Neutrophil (primary cell): ENCODE measurements around the gene SMOC2.

Source experiments
- H3K27ac ChIP-seq: fragments of 200-600 bp; sonication (generic); 2 replicates; pipeline ENCODE4 v1.5.1; 2016; ENCODE audit warnings: mild to moderate bottlenecking, moderate library complexity
- H3K27me3 ChIP-seq: fragments of 200-600 bp; sonication (generic); 2 replicates; pipeline ENCODE4 v1.6.0; 2016; ENCODE audit warnings: mild to moderate bottlenecking
- H3K36me3 ChIP-seq: fragments of 200-600 bp; sonication (generic); 2 replicates; pipeline ENCODE4 v1.5.1; 2017
- H3K4me1 ChIP-seq, 2 experiments: fragments of 200-600 bp in 1 of 2; sonication (generic) in 1 of 2; 1 replicate in 1 of 2; 2 replicates in 1 of 2; pipeline versions ENCODE4 v1.5.1 to v1.6.1; 2013 to 2016; ENCODE audit warnings: low read depth in 1 of 2, low read length in 1 of 2, mild to moderate bottlenecking in 1 of 2, moderate library complexity in 1 of 2; ENCODE audit not compliant: control insufficient read depth in 1 of 2, insufficient read depth in 1 of 2
- H3K4me3 ChIP-seq, 2 experiments: fragments of 200-600 bp in 1 of 2; sonication (generic) in 1 of 2; 1 replicate in 1 of 2; 2 replicates in 1 of 2; pipeline ENCODE4 v1.5.1; 2013 to 2016; ENCODE audit warnings: low read depth in 1 of 2, low read length in 1 of 2, mild to moderate bottlenecking in 1 of 2, moderate library complexity in 1 of 2
- H3K9me3 ChIP-seq: fragments of 200-600 bp; sonication (generic); 2 replicates; pipeline ENCODE4 v1.5.1; 2016
- CTCF ChIP-seq: fragments of 200-600 bp; sonication (generic); IDR thresholded peaks from 2 replicates; pipeline ENCODE4 v1.5.1; 2016; ENCODE audit warnings: antibody characterized with exemption

Gene SMOC2

GRCh38 chr6:168517742-168518347 is 76.9 kb downstream of the SMOC2 start:
- no peak for TF ChIP-seq CTCF
- Histone ChIP-seq H3K27me3 (no peaks in the 10 kb centered on the region), H3K4me3 (no peak overlapping the region), H3K9me3 (peaks cover 7% of the 10 kb centered on the region), H3K36me3 (no peaks in the 10 kb centered on the region), H3K4me1 (no peaks in the 10 kb centered on the region), H3K27ac (no peak overlapping the region)

- H3K9me3 ChIP-seq, result peaks cover 7% of the 10 kb centered on the region
- TF ChIP-seq CTCF, result no peak
- H3K27me3 ChIP-seq, result no peaks in the 10 kb centered on the region
- no peaks in the 10 kb centered on the region for H3K36me3 ChIP-seq
- no peaks in the 10 kb centered on the region for H3K4me1 ChIP-seq
- H3K4me3 ChIP-seq, result no peak overlapping the region
- H3K27ac ChIP-seq, result no peak overlapping the region
These were observed 77.4 kb downstream of the SMOC2 start for GRCh38 chr6:168518348-168518745.

GRCh38 chr6:168518867-168519266 is 77.9 kb downstream of the SMOC2 start:
- Histone ChIP-seq H3K27me3 (no peaks in the 10 kb centered on the region), H3K9me3 (peaks cover 7% of the 10 kb centered on the region)
- no peak for TF ChIP-seq CTCF

GRCh38 chr6:168520233-168520632 is 79.2 kb downstream of the SMOC2 start:
- no peak for TF ChIP-seq CTCF
- no peak overlapping the region for H3K4me3 ChIP-seq
- H3K9me3 ChIP-seq, result peaks cover 7% of the 10 kb centered on the region
- no peaks in the 10 kb centered on the region for H3K36me3 ChIP-seq
- H3K4me1 ChIP-seq, result no peaks in the 10 kb centered on the region
- no peaks in the 10 kb centered on the region for H3K27me3 ChIP-seq
- no peak overlapping the region for H3K27ac ChIP-seq

More at GRCh38 chr6:168518867-168519266, 77.9 kb downstream of the SMOC2 start:
- H3K27ac ChIP-seq, result no peak overlapping the region
- no peak overlapping the region for H3K4me3 ChIP-seq
- H3K4me1 ChIP-seq, result no peaks in the 10 kb centered on the region
- no peaks in the 10 kb centered on the region for H3K36me3 ChIP-seq

- Histone ChIP-seq H3K4me3 (no peak overlapping the region), H3K4me1 (no peaks in the 10 kb centered on the region), H3K27me3 (no peaks in the 10 kb centered on the region), H3K9me3 (no peaks in the 10 kb centered on the region), H3K27ac (no peak overlapping the region), H3K36me3 (no peaks in the 10 kb centered on the region)
- no peak for TF ChIP-seq CTCF
These were observed 83.6 kb downstream of the SMOC2 start for GRCh38 chr6:168524571-168525001.

GRCh38 chr6:168525114-168525513 is 84.1 kb downstream of the SMOC2 start:
- Histone ChIP-seq H3K9me3 (no peaks in the 10 kb centered on the region), H3K27ac (no peak overlapping the region), H3K27me3 (no peaks in the 10 kb centered on the region), H3K36me3 (no peaks in the 10 kb centered on the region), H3K4me1 (no peaks in the 10 kb centered on the region), H3K4me3 (no peak overlapping the region)
- TF ChIP-seq CTCF, result no peak
